Suprapubic skin (tissue), 4 donors: ENCODE results near the gene ATF7IP. TPM values are rescaled to one million over a fixed set of nuclear protein-coding genes. Genes with fewer than 3 reads are reported as not detected.

Source experiments
- DNase-seq, 2 donors: peaks; one replicate each; pipeline ENCODE4 v3.0.0-alpha.2; 2019; ENCODE audit warnings: low spot score in 2 of 2
- H3K27ac ChIP-seq: fragments of 200-600 bp; sonication (generic); one replicate; pipeline ENCODE4 v1.5.1; 2019
- H3K27me3 ChIP-seq: fragments of 200-600 bp; sonication (generic); one replicate; pipeline ENCODE4 v1.5.1; 2019
- H3K36me3 ChIP-seq: fragments of 200-600 bp; sonication (generic); one replicate; pipeline ENCODE4 v1.5.1; 2019
- H3K4me1 ChIP-seq: fragments of 200-600 bp; sonication (generic); one replicate; pipeline ENCODE4 v1.5.1; 2019
- H3K4me3 ChIP-seq: fragments of 200-600 bp; sonication (generic); one replicate; pipeline ENCODE4 v1.5.1; 2019; ENCODE audit warnings: mild to moderate bottlenecking
- H3K9me3 ChIP-seq: fragments of 200-600 bp; sonication (generic); one replicate; pipeline ENCODE4 v1.5.1; 2019
- EP300 ChIP-seq: sonication (generic); formaldehyde crosslinking; IDR thresholded peaks from one replicate; pipeline ENCODE4 v1.6.1; 2017; ENCODE audit warnings: antibody characterized with exemption
- POLR2A ChIP-seq, 2 donors: fragments of 450-650 bp; IDR thresholded peaks; one replicate each; pipeline ENCODE4 v1.6.1; 2017; ENCODE audit warnings: antibody characterized with exemption in 2 of 2, mild to moderate bottlenecking in 2 of 2, moderate library complexity in 2 of 2
- POLR2AphosphoS5 ChIP-seq, 3 donors: sonication (generic); formaldehyde crosslinking; IDR thresholded peaks; one replicate each; pipeline ENCODE4 v1.6.1; 2017; ENCODE audit warnings: antibody characterized with exemption in 3 of 3
- WGBS: methylation state at CpG from one replicate; pipeline ENCODE4 v1.1.5; 2018; 5-methylcytosine and 5-hydroxymethylcytosine counted together
- total RNA-seq, 4 donors: library from RNA; depleted of rRNA; stranded (reverse); fragments of >200 nt; gene quantifications; one replicate each; pipeline ENCODE4 v1.1.0, GENCODE V29; 2016
- TF ChIP-seq, protein P1 (sequence below), 2 donors: fragments of 200-600 bp in 1 of 2; fragments of 450-650 bp in 1 of 2; sonication (generic) in 1 of 2; IDR thresholded peaks; one replicate each; pipeline ENCODE4 v1.5.1; 2016 to 2019; ENCODE audit warnings: antibody characterized with exemption in 2 of 2, mild to moderate bottlenecking in 1 of 2, moderate library complexity in 1 of 2

The ATF7IP gene
- total RNA-seq, 4 donors from 2014 or later = 41.0 to 79.6 (median 59.2) TPM

- no peak for DNase-seq
- peaks cover 29% of the 10 kb centered on the region for H3K4me1 ChIP-seq
- no peaks in the 10 kb centered on the region for H3K27me3 ChIP-seq
- peaks cover 5% of the 10 kb centered on the region for H3K36me3 ChIP-seq
- peak overlapping the region; percentile 99 for H3K27ac ChIP-seq
- TF ChIP-seq POLR2AphosphoS5 (IDR thresholded peaks at IDR 0.05) (no peak), POLR2A (IDR thresholded peaks at IDR 0.05) (no peak), EP300 (no peak)
- TF ChIP-seq, protein P1, sequence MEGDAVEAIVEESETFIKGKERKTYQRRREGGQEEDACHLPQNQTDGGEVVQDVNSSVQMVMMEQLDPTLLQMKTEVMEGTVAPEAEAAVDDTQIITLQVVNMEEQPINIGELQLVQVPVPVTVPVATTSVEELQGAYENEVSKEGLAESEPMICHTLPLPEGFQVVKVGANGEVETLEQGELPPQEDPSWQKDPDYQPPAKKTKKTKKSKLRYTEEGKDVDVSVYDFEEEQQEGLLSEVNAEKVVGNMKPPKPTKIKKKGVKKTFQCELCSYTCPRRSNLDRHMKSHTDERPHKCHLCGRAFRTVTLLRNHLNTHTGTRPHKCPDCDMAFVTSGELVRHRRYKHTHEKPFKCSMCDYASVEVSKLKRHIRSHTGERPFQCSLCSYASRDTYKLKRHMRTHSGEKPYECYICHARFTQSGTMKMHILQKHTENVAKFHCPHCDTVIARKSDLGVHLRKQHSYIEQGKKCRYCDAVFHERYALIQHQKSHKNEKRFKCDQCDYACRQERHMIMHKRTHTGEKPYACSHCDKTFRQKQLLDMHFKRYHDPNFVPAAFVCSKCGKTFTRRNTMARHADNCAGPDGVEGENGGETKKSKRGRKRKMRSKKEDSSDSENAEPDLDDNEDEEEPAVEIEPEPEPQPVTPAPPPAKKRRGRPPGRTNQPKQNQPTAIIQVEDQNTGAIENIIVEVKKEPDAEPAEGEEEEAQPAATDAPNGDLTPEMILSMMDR (IDR thresholded peaks at IDR 0.05) = no peak
- H3K9me3 ChIP-seq = no peaks in the 10 kb centered on the region
- H3K4me3 ChIP-seq = peak overlapping the region; percentile 68
- WGBS = 15% methylated on average over 7 of the region's 7 CpGs
Observed at GRCh38 chr12:14367040-14367661, 1.7 kb downstream of the ATF7IP start.

GRCh38 chr12:14369311-14369710, 3.8 kb downstream of the ATF7IP start:
- WGBS = 94% methylated on average over 7 of the region's 7 CpGs
- no peak for DNase-seq
- Histone ChIP-seq H3K4me3 (no peak overlapping the region), H3K9me3 (no peaks in the 10 kb centered on the region), H3K36me3 (peaks cover 5% of the 10 kb centered on the region), H3K27ac (no peak overlapping the region), H3K27me3 (no peaks in the 10 kb centered on the region), H3K4me1 (peaks cover 43% of the 10 kb centered on the region)
- TF ChIP-seq, protein P1 (IDR thresholded peaks at IDR 0.05) = no peak
- no peak for TF ChIP-seq POLR2A (IDR thresholded peaks at IDR 0.05)
- no peak for TF ChIP-seq POLR2AphosphoS5 (IDR thresholded peaks at IDR 0.05)
- no peak for TF ChIP-seq EP300

- peak overlapping the region; percentile 10 for H3K27ac ChIP-seq
- H3K4me1 ChIP-seq = peaks cover 47% of the 10 kb centered on the region
Observed at GRCh38 chr12:14373217-14373616, 7.7 kb downstream of the ATF7IP start.

GRCh38 chr12:14379508-14379907, 14.0 kb downstream of the ATF7IP start:
- Histone ChIP-seq H3K27ac (no peak overlapping the region), H3K4me3 (no peak overlapping the region), H3K4me1 (peaks cover 26% of the 10 kb centered on the region), H3K9me3 (peaks cover 19% of the 10 kb centered on the region), H3K27me3 (no peaks in the 10 kb centered on the region), H3K36me3 (no peaks in the 10 kb centered on the region)
- TF ChIP-seq POLR2A (IDR thresholded peaks at IDR 0.05) (no peak), POLR2AphosphoS5 (IDR thresholded peaks at IDR 0.05) (no peak), EP300 (no peak)
- TF ChIP-seq, protein P1 (IDR thresholded peaks at IDR 0.05) = no peak
- DNase-seq = no peak

More at GRCh38 chr12:14373217-14373616, 7.7 kb downstream of the ATF7IP start:
- no peak for DNase-seq
- TF ChIP-seq, protein P1 (IDR thresholded peaks at IDR 0.05) = no peak
- no peak for TF ChIP-seq EP300
- TF ChIP-seq POLR2AphosphoS5 (IDR thresholded peaks at IDR 0.05) = no peak
- TF ChIP-seq POLR2A (IDR thresholded peaks at IDR 0.05) = no peak
- Histone ChIP-seq H3K27me3 (no peaks in the 10 kb centered on the region), H3K9me3 (no peaks in the 10 kb centered on the region), H3K36me3 (peaks cover 5% of the 10 kb centered on the region), H3K4me3 (no peak overlapping the region)

DNA sequence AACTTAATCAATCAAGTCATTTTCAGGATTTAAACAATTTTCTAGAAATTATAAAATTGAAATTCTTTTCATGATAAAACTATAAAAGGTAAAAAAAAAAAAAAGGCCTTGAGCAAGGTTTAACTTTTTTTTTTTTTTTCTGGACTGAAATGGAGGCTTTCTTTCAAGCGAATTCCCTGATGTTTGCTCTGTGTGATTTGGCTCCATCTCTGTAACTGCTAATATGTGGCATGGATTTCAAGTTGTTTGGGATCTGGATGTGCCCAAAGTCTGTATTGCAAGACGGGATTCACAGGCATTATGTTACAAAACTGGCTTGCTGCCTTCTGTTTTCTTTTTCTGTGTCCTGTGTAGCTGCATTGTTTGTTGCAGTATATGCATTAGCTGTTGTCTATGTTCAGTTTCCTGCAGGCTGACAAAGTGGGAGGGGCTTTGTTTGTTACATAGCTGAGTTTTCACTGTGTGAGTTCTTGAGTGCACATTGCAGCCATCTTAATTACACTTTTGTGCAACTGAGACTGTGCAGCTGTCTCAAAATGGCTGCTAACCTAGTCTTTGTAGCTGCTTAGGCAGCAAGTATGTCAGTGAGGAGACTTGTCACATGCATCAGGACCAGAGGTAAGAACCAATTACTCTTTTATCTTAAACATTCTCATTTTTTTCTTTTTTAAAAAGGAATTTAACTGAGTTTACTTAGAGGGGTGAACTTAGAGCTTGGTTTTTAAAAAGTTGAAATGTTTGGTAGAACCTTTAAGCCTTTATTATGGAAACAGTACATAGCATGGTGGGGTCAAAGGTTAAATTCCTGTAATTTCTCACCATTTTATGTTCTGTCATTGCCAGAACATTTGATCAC, 19.5 kb downstream of the ATF7IP start:
- Histone ChIP-seq H3K27me3 (no peaks in the 10 kb centered on the region), H3K27ac (peak overlapping the region; percentile 78), H3K4me1 (peaks cover 33% of the 10 kb centered on the region), H3K9me3 (peaks cover 7% of the 10 kb centered on the region), H3K36me3 (no peaks in the 10 kb centered on the region), H3K4me3 (peak overlapping the region; percentile 30)
- TF ChIP-seq POLR2AphosphoS5 (IDR thresholded peaks at IDR 0.05) = peak in 1 of 3 donors; percentile 51
- TF ChIP-seq EP300 = no peak
- DNase-seq = no peak
- WGBS = 0% methylated on average over 2 of the region's 2 CpGs
